Hepatocyte (in vitro differentiated cells): Measurements from ENCODE around the gene TMEM256. TPM values are rescaled to one million over a fixed set of nuclear protein-coding genes. Genes with fewer than 3 reads are reported as not detected.

ENCODE experiments used
- DNase-seq: peaks from one replicate; pipeline ENCODE4 v3.0.0-alpha.2; 2016; ENCODE audit warnings: low spot score
- H2AFZ ChIP-seq: fragments of 200-600 bp; sonication (generic); 2 replicates; pipeline ENCODE4 v1.6.0; 2016; ENCODE audit warnings: antibody characterized with exemption, mild to moderate bottlenecking
- H3K27ac ChIP-seq: fragments of 200-600 bp; sonication (generic); 2 replicates; pipeline ENCODE4 v1.5.1; 2016; ENCODE audit warnings: mild to moderate bottlenecking
- H3K27me3 ChIP-seq: fragments of 200-600 bp; sonication (generic); 2 replicates; pipeline ENCODE4 v1.6.1; 2016
- H3K36me3 ChIP-seq: fragments of 200-600 bp; sonication (generic); replicated peaks from 2 replicates; pipeline ENCODE4 v1.5.1; 2016; ENCODE audit warnings: low read depth; ENCODE audit not compliant: insufficient read depth
- H3K4me1 ChIP-seq: fragments of 200-600 bp; sonication (generic); 2 replicates; pipeline ENCODE4 v1.5.1; 2016; ENCODE audit warnings: mild to moderate bottlenecking, moderate library complexity; ENCODE audit not compliant: insufficient read depth
- H3K4me2 ChIP-seq: fragments of 200-600 bp; sonication (generic); 2 replicates; pipeline ENCODE4 v1.6.0; 2016
- H3K4me3 ChIP-seq: fragments of 200-600 bp; sonication (generic); 2 replicates; pipeline ENCODE4 v1.5.1; 2016; ENCODE audit warnings: mild to moderate bottlenecking
- H3K79me2 ChIP-seq: fragments of 200-600 bp; sonication (generic); 2 replicates; pipeline ENCODE4 v1.6.0; 2017; ENCODE audit warnings: mild to moderate bottlenecking
- H3K9me2 ChIP-seq: fragments of 200-600 bp; sonication (generic); replicated peaks from 2 replicates; pipeline ENCODE4 v1.6.0; 2017; ENCODE audit warnings: mild to moderate bottlenecking; ENCODE audit not compliant: insufficient read depth
- H3K9me3 ChIP-seq: fragments of 200-600 bp; sonication (generic); 2 replicates; pipeline ENCODE4 v1.5.1; 2016; ENCODE audit warnings: low read depth, mild to moderate bottlenecking
- H4K20me1 ChIP-seq: fragments of 200-600 bp; sonication (generic); 2 replicates; pipeline ENCODE4 v1.6.0; 2016; ENCODE audit warnings: mild to moderate bottlenecking; ENCODE audit not compliant: insufficient read depth, poor library complexity, severe bottlenecking
- CTCF ChIP-seq: fragments of 200-600 bp; sonication (generic); IDR thresholded peaks from 2 replicates; pipeline ENCODE4 v1.5.1; 2016; ENCODE audit warnings: antibody characterized with exemption, mild to moderate bottlenecking; ENCODE audit not compliant: poor library complexity
- EZH2 ChIP-seq: fragments of 200-600 bp; sonication (generic); IDR thresholded peaks from 2 replicates; pipeline ENCODE4 v1.6.1; 2016; ENCODE audit warnings: antibody characterized with exemption, mild to moderate bottlenecking, borderline replicate concordance
- EZH2phosphoT487 ChIP-seq: fragments of 200-600 bp; sonication (generic); IDR thresholded peaks from one replicate; pipeline ENCODE4 v1.6.1; 2018; ENCODE audit warnings: antibody characterized with exemption, mild to moderate bottlenecking, low read depth, moderate library complexity; ENCODE audit not compliant: unreplicated experiment, severe bottlenecking
- WGBS: methylation state at CpG from one replicate; pipeline ENCODE4 v1.1.6; 2016; ENCODE audit warnings: low lambda C conversion rate; ENCODE audit errors: missing lambda C conversion rate; 5-methylcytosine and 5-hydroxymethylcytosine counted together
- polyA plus RNA-seq: library from polyadenylated mRNA; unstranded; fragments of >200 nt; fragmentation: Nextera tagmentation; extraction: Ambion mirVana; gene quantifications from 2 replicates; pipeline ENCODE4 v1.2.1, GENCODE V29; 2016
- total RNA-seq: library from RNA; depleted of rRNA; stranded (reverse); fragments of >200 nt; gene quantifications from 2 replicates; pipeline ENCODE4 v1.2.3, GENCODE V29; 2014

TMEM256 gene
- total RNA-seq (109 and 118 TPM in 2 replicates), polyA plus RNA-seq (105 and 109 TPM in 2 replicates)

- Histone ChIP-seq H3K79me2 (peaks cover 19% of the 10 kb centered on the region), H2AFZ (peak within 1 kb of the TSS; percentile 23), H3K4me1 (peaks cover 9% of the 10 kb centered on the region), H3K36me3 (no peaks in the 10 kb centered on the region), H3K4me3 (peak within 1 kb of the TSS; percentile 50), H3K9me3 (no peaks in the 10 kb centered on the region), H3K9me2 (no peaks in the 10 kb centered on the region), H4K20me1 (no peaks in the 10 kb centered on the region), H3K27ac (peak within 1 kb of the TSS; percentile 92), H3K27me3 (no peaks in the 10 kb centered on the region), H3K4me2 (peak within 1 kb of the TSS; percentile 97)
- no peak for TF ChIP-seq EZH2
- no peak for TF ChIP-seq EZH2phosphoT487
- no peak for TF ChIP-seq CTCF
- 1% methylated on average over 38 of the region's 49 CpGs for WGBS
- peak; percentile 99 for DNase-seq
Observed at GRCh38 chr17:7403977-7404736, at the start of gene TMEM256. TSS of gene TMEM256 (minus strand) at chr17:7404097. CDS start at chr17:7404084, 13 bp downstream.

GRCh38 chr17:7448461-7448860, 44.6 kb upstream of the TMEM256 start:
- 94% methylated on average over 7 of the region's 7 CpGs for whole genome bisulfite sequencing
- Histone ChIP-seq H3K79me2 (no peaks in the 10 kb centered on the region), H3K9me2 (no peaks in the 10 kb centered on the region), H2AFZ (no peak overlapping the region), H4K20me1 (no peaks in the 10 kb centered on the region), H3K27me3 (no peaks in the 10 kb centered on the region), H3K4me1 (peaks cover 3% of the 10 kb centered on the region), H3K4me2 (no peak overlapping the region), H3K9me3 (no peaks in the 10 kb centered on the region), H3K27ac (no peak overlapping the region), H3K36me3 (no peaks in the 10 kb centered on the region), H3K4me3 (no peak overlapping the region)
- TF ChIP-seq CTCF (no peak), EZH2phosphoT487 (no peak), EZH2 (no peak)
- DNase-seq: no peak

GRCh38 chr17:7445619-7445968, 41.7 kb upstream of the TMEM256 start:
- H3K27me3 ChIP-seq: peaks cover 7% of the 10 kb centered on the region
- peak overlapping the region; percentile 55 for H3K4me3 ChIP-seq

More at GRCh38 chr17:7445619-7445968, 41.7 kb upstream of the TMEM256 start:
- H3K79me2 ChIP-seq: no peaks in the 10 kb centered on the region
- no peaks in the 10 kb centered on the region for H3K9me3 ChIP-seq
- WGBS: 0% methylated on average over 4 of the region's 16 CpGs
- H3K4me1 ChIP-seq: peaks cover 10% of the 10 kb centered on the region
- H4K20me1 ChIP-seq: no peaks in the 10 kb centered on the region
- peak overlapping the region; percentile 80 for H3K27ac ChIP-seq
- H3K4me2 ChIP-seq: peak overlapping the region; percentile 95
- TF ChIP-seq CTCF: no peak
- TF ChIP-seq EZH2phosphoT487: no peak
- no peak for TF ChIP-seq EZH2
- H3K9me2 ChIP-seq: no peaks in the 10 kb centered on the region
- DNase-seq: peak; percentile 71
- H2AFZ ChIP-seq: peak overlapping the region; percentile 93
- H3K36me3 ChIP-seq: no peaks in the 10 kb centered on the region
